ENCODE measurements around the gene DCTN5.

DCTN5 gene

DNA sequence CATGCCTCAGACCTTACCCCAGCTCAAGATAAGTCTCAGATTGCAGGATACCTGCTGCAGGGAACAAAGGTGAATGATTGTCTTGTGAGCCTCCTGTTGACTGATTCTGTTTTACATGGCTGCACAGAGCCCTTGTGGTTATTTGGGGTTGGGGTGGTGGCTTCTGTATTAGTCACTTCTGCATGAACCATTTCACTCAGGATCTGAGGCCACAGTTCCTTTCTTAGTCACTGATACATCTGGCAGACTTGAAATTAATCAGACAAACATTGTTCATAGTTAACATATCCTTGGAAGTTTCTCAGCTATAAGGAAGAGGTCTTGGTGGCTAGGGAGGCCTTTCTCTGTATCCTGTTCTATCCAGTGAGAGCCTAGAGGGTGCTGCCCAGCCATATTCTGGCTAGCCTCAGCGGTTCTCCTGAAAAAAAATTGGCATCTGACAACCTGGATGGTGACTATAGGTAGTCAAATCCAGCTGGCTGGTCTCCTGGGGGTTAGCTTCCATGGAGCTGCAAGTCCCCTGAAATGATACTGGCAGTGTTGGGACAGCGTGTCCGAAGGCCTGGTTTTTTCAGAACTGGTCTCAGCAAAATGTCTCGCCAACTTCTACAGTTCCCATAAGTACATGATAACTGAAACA lies 29.0 kb downstream of the DCTN5 start:
- Histone ChIP-seq H3K36me3 (ENCODE audit: insufficient read depth, low read length) (peaks cover 61% of the 10 kb centered on the region), H3K4me3 (no peak overlapping the region), H3K9me3 (ENCODE audit: low read depth, low read length) (no peaks in the 10 kb centered on the region), H3K9ac (ENCODE audit: insufficient read length) (no peak overlapping the region), H3K27ac (no peak overlapping the region)
- TF ChIP-seq FOXP2 (optimal IDR thresholded peaks at IDR 0.05; ENCODE audit: control extremely low read depth, extremely low read length, insufficient read depth) (no peak), EZH2 (IDR thresholded peaks at IDR 0.05) (no peak), POLR2AphosphoS5 (IDR thresholded peaks at IDR 0.05; ENCODE audit: borderline replicate concordance, low read depth, low read length) (no peak)
- DNase-seq (ENCODE audit: low read depth, low spot score): no peak

DNA sequence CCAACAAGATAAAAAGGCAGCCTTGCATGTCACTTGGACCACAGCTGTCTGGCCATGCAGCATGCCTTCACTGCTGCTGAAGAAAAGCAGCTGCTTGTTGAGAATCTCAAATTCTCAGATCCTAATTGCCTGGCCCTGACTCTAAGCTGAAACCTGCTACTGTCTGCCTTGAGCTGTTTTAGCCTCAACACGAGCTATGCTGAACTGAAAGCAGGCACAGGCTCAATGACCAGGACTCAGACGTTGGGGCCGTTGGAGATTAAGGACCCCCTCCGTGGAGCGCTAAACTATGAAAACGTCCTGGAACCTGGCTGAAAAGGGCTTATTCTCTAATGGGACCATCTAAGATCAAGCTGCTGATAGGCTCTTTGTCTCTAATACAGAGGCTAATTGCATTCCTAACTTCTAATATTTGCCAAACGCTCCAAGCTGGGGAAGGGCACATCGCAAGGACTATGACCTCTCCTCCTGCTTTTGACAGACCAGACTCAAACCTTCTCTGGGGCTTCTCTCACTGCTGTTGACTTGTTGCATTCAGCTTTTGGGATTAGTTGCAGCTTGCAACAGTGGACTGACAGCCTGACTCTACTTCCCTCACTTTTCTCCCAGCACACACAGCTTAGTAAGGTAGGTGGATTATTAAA lies 32.8 kb downstream of the DCTN5 start:
- Histone ChIP-seq H3K4me3 (no peak overlapping the region), H3K9me3 (ENCODE audit: low read depth, low read length) (no peaks in the 10 kb centered on the region), H3K27ac (peak overlapping the region; percentile 30), H3K36me3 (ENCODE audit: insufficient read depth, low read length) (peaks cover 23% of the 10 kb centered on the region; the same call in 1 of the 2 replicates), H3K9ac (ENCODE audit: insufficient read length) (no peak overlapping the region)
- DNase-seq (ENCODE audit: low read depth, low spot score): no peak
- no peak for TF ChIP-seq POLR2AphosphoS5 (IDR thresholded peaks at IDR 0.05; ENCODE audit: borderline replicate concordance, low read depth, low read length)
- no peak for TF ChIP-seq EZH2 (IDR thresholded peaks at IDR 0.05)
- TF ChIP-seq FOXP2 (optimal IDR thresholded peaks at IDR 0.05; ENCODE audit: control extremely low read depth, extremely low read length, insufficient read depth): no peak

DNA sequence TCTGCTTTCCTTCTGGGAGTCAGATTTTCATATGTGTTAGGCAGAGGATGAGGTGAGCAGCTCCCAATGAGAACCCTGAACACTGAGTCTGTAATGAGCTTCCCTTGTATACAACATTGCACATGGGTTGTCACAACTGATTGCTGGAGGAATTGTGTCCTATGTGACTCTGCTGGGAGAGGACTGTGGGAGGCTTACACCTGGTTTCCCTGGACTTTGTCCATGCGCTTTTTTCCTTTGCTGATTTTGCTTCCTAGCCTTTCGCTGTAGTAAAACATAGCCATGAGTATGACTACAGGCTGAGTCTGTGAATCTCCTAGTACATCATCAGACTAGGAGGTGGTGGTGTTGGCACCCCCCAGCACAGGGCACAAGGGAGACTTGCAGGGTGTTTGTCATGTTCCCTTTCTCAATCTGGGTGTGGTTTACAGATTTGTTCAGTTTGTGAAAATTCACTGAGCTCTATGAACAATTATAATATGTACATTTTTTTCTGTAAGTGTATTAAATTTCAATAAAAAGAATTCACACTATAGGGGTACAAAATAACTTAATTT lies 35.7 kb downstream of the DCTN5 start:
- TF ChIP-seq POLR2AphosphoS5 (IDR thresholded peaks at IDR 0.05; ENCODE audit: borderline replicate concordance, low read depth, low read length) (no peak), EZH2 (IDR thresholded peaks at IDR 0.05) (no peak), FOXP2 (optimal IDR thresholded peaks at IDR 0.05; ENCODE audit: control extremely low read depth, extremely low read length, insufficient read depth) (no peak)
- H3K9me3 ChIP-seq (ENCODE audit: low read depth, low read length): no peaks in the 10 kb centered on the region
- no peak for DNase-seq (ENCODE audit: low read depth, low spot score)
- H3K9ac ChIP-seq (ENCODE audit: insufficient read length): no peak overlapping the region
- no peak overlapping the region for H3K4me3 ChIP-seq
- peak overlapping the region; percentile 56 for H3K27ac ChIP-seq
- peaks cover 29% of the 10 kb centered on the region for H3K36me3 ChIP-seq (ENCODE audit: insufficient read depth, low read length)

DNA sequence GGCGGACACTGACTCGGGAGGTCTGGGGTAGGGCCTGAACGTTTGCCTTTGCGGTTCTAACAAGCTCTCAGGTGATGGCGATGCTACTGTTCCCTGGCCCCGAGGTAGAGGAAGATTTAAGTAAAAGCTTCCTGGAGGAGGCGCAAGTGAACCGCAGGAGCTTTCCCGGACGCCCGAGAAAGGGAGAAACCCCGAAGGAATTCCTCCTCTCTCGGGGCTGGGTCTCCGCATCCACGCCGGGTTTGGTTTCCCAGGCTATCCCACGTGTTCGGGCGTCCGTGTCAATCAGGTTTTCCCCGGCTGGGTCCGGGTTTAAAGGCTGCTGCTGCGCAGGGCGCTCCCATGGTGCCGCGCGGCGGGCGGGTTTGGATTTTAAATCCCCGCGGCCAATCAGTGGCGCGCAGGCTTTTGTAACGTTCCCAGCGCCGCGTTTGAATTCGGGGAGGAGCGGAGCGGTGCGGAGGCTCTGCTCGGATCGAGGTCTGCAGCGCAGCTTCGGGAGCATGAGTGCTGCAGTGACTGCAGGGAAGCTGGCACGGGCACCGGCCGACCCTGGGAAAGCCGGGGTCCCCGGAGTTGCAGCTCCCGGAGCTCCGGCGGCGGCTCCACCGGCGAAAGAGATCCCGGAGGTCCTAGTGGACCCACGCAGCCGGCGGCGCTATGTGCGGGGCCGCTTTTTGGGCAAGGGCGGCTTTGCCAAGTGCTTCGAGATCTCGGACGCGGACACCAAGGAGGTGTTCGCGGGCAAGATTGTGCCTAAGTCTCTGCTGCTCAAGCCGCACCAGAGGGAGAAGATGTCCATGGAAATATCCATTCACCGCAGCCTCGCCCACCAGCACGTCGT lies 37.4 kb downstream of the DCTN5 start, which contains the start of gene PLK1:
Gene PLK1 (plus strand): TSS at position 460 of the 844 bp plus-strand sequence. CDS start 44 bp downstream, at position 504.
- peak within 1 kb of the TSS; percentile 86 for H3K4me3 ChIP-seq
- H3K9ac ChIP-seq (ENCODE audit: insufficient read length): peak within 1 kb of the TSS; percentile 89
- DNase-seq (ENCODE audit: low read depth, low spot score): peak; percentile 42
- no peak for TF ChIP-seq FOXP2 (optimal IDR thresholded peaks at IDR 0.05; ENCODE audit: control extremely low read depth, extremely low read length, insufficient read depth)
- TF ChIP-seq EZH2 (IDR thresholded peaks at IDR 0.05): no peak
- TF ChIP-seq POLR2AphosphoS5 (IDR thresholded peaks at IDR 0.05; ENCODE audit: borderline replicate concordance, low read depth, low read length): peak; percentile 79
- H3K36me3 ChIP-seq (ENCODE audit: insufficient read depth, low read length): peaks cover 38% of the 10 kb centered on the region
- no peaks in the 10 kb centered on the region for H3K9me3 ChIP-seq (ENCODE audit: low read depth, low read length)
- H3K27ac ChIP-seq: peak within 1 kb of the TSS; percentile 63

DNA sequence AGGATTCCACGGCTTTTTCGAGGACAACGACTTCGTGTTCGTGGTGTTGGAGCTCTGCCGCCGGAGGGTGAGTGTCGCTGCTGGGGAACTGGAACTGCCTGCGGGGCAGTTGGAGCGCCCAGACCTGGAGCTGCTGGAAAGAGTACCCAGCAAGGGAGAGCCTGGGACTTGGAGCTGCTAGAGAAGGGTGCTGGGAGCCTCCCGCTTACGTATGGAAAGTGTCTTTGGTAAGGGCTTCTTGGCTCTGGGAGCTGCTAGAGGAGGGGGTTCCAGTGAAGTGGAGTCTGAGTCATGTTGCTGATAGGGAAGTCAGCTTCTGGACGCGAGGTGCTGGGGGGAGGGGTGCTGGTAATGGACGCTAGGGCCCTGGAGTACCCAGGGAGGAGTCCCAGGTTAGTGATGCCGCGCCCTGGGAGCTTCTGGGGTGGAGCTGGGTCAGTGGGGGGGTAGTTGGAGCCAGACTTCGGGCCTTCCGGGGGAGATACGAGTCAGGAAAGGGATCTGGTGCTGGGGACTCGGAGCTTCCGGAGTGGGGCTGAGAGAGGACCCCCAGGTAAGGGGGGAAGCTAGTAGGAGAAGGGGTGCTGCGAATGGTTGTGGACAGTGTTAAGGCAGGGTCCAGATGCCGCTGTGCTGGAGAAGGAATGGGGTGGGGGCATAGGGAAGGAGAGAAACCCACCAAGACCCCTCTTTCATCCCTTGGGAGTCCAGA lies 38.2 kb downstream of the DCTN5 start:
- Histone ChIP-seq H3K9me3 (ENCODE audit: low read depth, low read length) (no peaks in the 10 kb centered on the region), H3K36me3 (ENCODE audit: insufficient read depth, low read length) (peaks cover 46% of the 10 kb centered on the region), H3K9ac (ENCODE audit: insufficient read length) (peak overlapping the region; percentile 89), H3K4me3 (peak overlapping the region; percentile 86), H3K27ac (peak overlapping the region; percentile 63)
- no peak for DNase-seq (ENCODE audit: low read depth, low spot score)
- TF ChIP-seq POLR2AphosphoS5 (IDR thresholded peaks at IDR 0.05; ENCODE audit: borderline replicate concordance, low read depth, low read length) (no peak), FOXP2 (optimal IDR thresholded peaks at IDR 0.05; ENCODE audit: control extremely low read depth, extremely low read length, insufficient read depth) (no peak), EZH2 (IDR thresholded peaks at IDR 0.05) (no peak)

- no peak for TF ChIP-seq FOXP2 (optimal IDR thresholded peaks at IDR 0.05; ENCODE audit: control extremely low read depth, extremely low read length, insufficient read depth)
- no peak for TF ChIP-seq EZH2 (IDR thresholded peaks at IDR 0.05)
- no peak for TF ChIP-seq POLR2AphosphoS5 (IDR thresholded peaks at IDR 0.05; ENCODE audit: borderline replicate concordance, low read depth, low read length)
- H3K4me3 ChIP-seq: peak overlapping the region; percentile 86
- H3K36me3 ChIP-seq (ENCODE audit: insufficient read depth, low read length): peaks cover 50% of the 10 kb centered on the region
- H3K27ac ChIP-seq: peak overlapping the region; percentile 63; the same call in 1 of the 2 replicates
- no peaks in the 10 kb centered on the region for H3K9me3 ChIP-seq (ENCODE audit: low read depth, low read length)
- no peak for DNase-seq (ENCODE audit: low read depth, low spot score)
- H3K9ac ChIP-seq (ENCODE audit: insufficient read length): peak overlapping the region; percentile 89
These were observed 38.7 kb downstream of the DCTN5 start for GRCh38 chr16:23679986-23680336.

DNA sequence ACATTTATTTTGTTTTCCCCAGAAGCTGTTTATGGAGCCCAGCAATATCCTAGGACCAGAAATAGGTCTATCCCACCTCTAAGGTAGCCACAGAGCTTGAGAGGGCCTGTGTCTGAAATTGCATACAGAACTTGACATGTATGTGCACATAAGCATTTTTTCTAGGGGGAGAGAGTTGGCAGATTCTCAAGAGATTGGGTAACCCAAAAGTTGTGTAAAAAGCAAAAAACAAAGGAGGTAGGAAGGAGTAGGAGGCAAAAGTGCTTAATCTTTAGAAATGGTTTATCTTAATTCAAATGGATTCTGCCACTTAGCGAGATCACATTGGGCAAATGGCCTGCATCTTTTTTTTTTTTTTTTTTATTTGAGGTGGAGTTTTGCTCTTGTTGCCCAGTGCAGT lies 40.9 kb downstream of the DCTN5 start:
- Histone ChIP-seq H3K27ac (peak overlapping the region; percentile 54), H3K9ac (ENCODE audit: insufficient read length) (peak overlapping the region; percentile 89), H3K4me3 (peak overlapping the region; percentile 86), H3K9me3 (ENCODE audit: low read depth, low read length) (no peaks in the 10 kb centered on the region), H3K36me3 (ENCODE audit: insufficient read depth, low read length) (peaks cover 72% of the 10 kb centered on the region)
- TF ChIP-seq FOXP2 (optimal IDR thresholded peaks at IDR 0.05; ENCODE audit: control extremely low read depth, extremely low read length, insufficient read depth): no peak
- no peak for TF ChIP-seq POLR2AphosphoS5 (IDR thresholded peaks at IDR 0.05; ENCODE audit: borderline replicate concordance, low read depth, low read length)
- TF ChIP-seq EZH2 (IDR thresholded peaks at IDR 0.05): no peak
- peak; percentile 64 for DNase-seq (ENCODE audit: low read depth, low spot score)

All from SK-N-MC (cell line).